Fibroblast of lung (primary cell): Measurements from ENCODE around the gene PDZK1IP1. TPM values are rescaled to one million over a fixed set of nuclear protein-coding genes. Genes with fewer than 3 reads are reported as not detected.

Experiments used
- DNase-seq, 2 donors: peaks; one replicate each; pipeline versions ENCODE4 v3.0.0 to v3.0.0-alpha.2; 2010; ENCODE audit warnings: low read depth in 2 of 2
- H2AFZ ChIP-seq: 2 replicates; pipeline ENCODE4 v1.5.1; 2012; ENCODE audit warnings: low read length, control low read depth, inconsistent platforms
- H3K27ac ChIP-seq: 2 replicates; pipeline ENCODE4 v1.5.1; 2011; ENCODE audit warnings: low read length, control low read depth; ENCODE audit not compliant: insufficient read depth
- H3K27me3 ChIP-seq: 2 replicates; pipeline ENCODE4 v1.5.1; 2011; ENCODE audit warnings: mild to moderate bottlenecking, low read length; ENCODE audit not compliant: control insufficient read depth, insufficient read depth
- H3K36me3 ChIP-seq: 2 replicates; pipeline ENCODE4 v1.5.1; 2011; ENCODE audit warnings: low read length; ENCODE audit not compliant: control insufficient read depth, insufficient read depth
- H3K4me1 ChIP-seq: 2 replicates; pipeline ENCODE4 v1.5.1; 2011; ENCODE audit warnings: low read length; ENCODE audit not compliant: control insufficient read depth, insufficient read depth; ENCODE audit errors: extremely low read depth
- H3K4me2 ChIP-seq: 2 replicates; pipeline ENCODE4 v1.5.1; 2011; ENCODE audit warnings: low read length, control low read depth; ENCODE audit not compliant: insufficient read depth; ENCODE audit errors: extremely low read depth
- H3K4me3 ChIP-seq, 4 experiments: fragments of 200-600 bp in 1 of 4; sonication (generic) in 1 of 4; replicated peaks in 1 of 4; 2 replicates each; pipeline ENCODE4 v1.5.1; 2011 to 2016; ENCODE audit warnings: low read length in 4 of 4, low read depth in 3 of 4, mild to moderate bottlenecking in 3 of 4, control low read depth in 2 of 4, inconsistent platforms in 1 of 4, mixed read lengths in 1 of 4; ENCODE audit not compliant: insufficient read depth in 1 of 4; ENCODE audit errors: control extremely low read depth in 1 of 4
- H3K79me2 ChIP-seq: 2 replicates; pipeline ENCODE4 v1.5.1; 2012; ENCODE audit warnings: mild to moderate bottlenecking, low read length, inconsistent platforms; ENCODE audit not compliant: control insufficient read depth, insufficient read depth
- H3K9ac ChIP-seq: 2 replicates; pipeline ENCODE4 v1.5.1; 2011; ENCODE audit warnings: mild to moderate bottlenecking, low read length, control low read depth; ENCODE audit not compliant: insufficient read depth
- H3K9me3 ChIP-seq: 2 replicates; pipeline ENCODE4 v1.5.1; 2012; ENCODE audit warnings: low read depth, low read length; ENCODE audit not compliant: control insufficient read depth, insufficient read depth
- H4K20me1 ChIP-seq: 2 replicates; pipeline ENCODE4 v1.5.1; 2011; ENCODE audit warnings: low read length; ENCODE audit not compliant: control insufficient read depth, insufficient read depth; ENCODE audit errors: extremely low read depth
- EZH2 ChIP-seq: IDR thresholded peaks from 2 replicates; pipeline ENCODE4 v1.5.1; 2012; ENCODE audit warnings: low read length, control low read depth, mild to moderate bottlenecking; ENCODE audit errors: missing control alignments
- polyA plus RNA-seq, 2 donors: library from polyadenylated mRNA; depleted of rRNA in 1 of 2; stranded (reverse) in 1 of 2; unstranded in 1 of 2; fragments of >200 nt; gene quantifications; 2 replicates each; pipeline ENCODE4 v1.2.1, GENCODE V29; 2011 to 2012; ENCODE audit warnings: missing spikeins in 1 of 2
- total RNA-seq: library from RNA; depleted of rRNA; stranded (reverse); fragments of >200 nt; gene quantifications from 2 replicates; pipeline ENCODE4 v1.2.1, GENCODE V29; 2014
- TF ChIP-seq, protein P1 (sequence below), 2 donors: IDR thresholded peaks in 1 of 2; conservative IDR thresholded peaks in 1 of 2; 1 replicate in 1 of 2; 2 replicates in 1 of 2; pipeline ENCODE4 v1.5.1; 2011 to 2012; ENCODE audit warnings: low read length in 2 of 2, control low read depth in 1 of 2, inconsistent platforms in 1 of 2, low read depth in 1 of 2, mild to moderate bottlenecking in 1 of 2

The PDZK1IP1 gene
- total and polyA plus RNA-seq, 2 donors (not counting 1 experiment from before 2014, with no cell fraction given): not detected

DNA sequence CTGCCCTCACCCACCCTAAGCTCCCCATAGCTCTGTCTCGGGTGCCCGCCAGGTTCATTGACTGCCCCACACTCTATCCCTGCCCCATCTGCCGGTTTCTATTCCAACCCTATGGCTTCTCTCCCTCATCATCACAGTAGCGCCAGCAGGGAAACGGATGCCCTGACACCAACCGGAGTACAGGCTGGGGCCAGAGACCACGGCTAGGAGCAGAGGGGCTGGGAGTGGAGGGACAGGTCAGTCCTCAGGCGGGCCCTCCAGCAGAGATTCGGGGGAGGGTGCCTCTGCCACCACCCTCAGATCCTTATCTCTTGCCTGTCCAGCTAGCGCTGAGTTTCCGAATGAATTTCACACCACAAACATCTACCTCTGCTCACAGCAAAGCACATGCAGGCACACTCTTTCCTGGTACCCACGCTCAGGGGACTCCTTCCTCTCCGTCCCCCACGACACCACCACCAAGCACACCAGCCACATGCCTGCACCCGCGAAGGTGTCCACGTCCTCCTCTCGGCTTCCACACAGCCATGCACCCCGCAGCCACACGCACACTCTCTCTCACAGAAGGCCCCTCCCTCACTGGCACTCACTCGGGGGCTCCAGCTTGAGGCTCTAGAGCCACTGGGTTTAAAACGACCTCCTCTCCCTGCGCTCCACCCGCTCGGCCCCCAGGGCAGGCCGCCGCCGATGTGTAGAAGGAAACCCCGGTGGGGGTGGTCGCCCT is 35.0 kb upstream of the PDZK1IP1 start:
- Histone ChIP-seq H3K4me1 (no peaks in the 10 kb centered on the region), H3K4me2 (no peak overlapping the region), H3K79me2 (no peaks in the 10 kb centered on the region), H3K27ac (no peak overlapping the region), H3K36me3 (no peaks in the 10 kb centered on the region), H3K9ac (no peak overlapping the region), H4K20me1 (no peaks in the 10 kb centered on the region), H3K9me3 (no peaks in the 10 kb centered on the region), H2AFZ (no peak overlapping the region), H3K27me3 (peaks cover 68% of the 10 kb centered on the region), H3K4me3 (no peak overlapping the region)
- DNase-seq: no peak
- TF ChIP-seq, protein P1, sequence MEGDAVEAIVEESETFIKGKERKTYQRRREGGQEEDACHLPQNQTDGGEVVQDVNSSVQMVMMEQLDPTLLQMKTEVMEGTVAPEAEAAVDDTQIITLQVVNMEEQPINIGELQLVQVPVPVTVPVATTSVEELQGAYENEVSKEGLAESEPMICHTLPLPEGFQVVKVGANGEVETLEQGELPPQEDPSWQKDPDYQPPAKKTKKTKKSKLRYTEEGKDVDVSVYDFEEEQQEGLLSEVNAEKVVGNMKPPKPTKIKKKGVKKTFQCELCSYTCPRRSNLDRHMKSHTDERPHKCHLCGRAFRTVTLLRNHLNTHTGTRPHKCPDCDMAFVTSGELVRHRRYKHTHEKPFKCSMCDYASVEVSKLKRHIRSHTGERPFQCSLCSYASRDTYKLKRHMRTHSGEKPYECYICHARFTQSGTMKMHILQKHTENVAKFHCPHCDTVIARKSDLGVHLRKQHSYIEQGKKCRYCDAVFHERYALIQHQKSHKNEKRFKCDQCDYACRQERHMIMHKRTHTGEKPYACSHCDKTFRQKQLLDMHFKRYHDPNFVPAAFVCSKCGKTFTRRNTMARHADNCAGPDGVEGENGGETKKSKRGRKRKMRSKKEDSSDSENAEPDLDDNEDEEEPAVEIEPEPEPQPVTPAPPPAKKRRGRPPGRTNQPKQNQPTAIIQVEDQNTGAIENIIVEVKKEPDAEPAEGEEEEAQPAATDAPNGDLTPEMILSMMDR (conservative IDR thresholded peaks at IDR 0.05 in 1 of 2, IDR thresholded peaks at IDR 0.05 in 1 of 2; ENCODE audit: low read depth in 1 of 2, low read length in 2 of 2): no peak
- TF ChIP-seq EZH2: peak; percentile 99

DNA sequence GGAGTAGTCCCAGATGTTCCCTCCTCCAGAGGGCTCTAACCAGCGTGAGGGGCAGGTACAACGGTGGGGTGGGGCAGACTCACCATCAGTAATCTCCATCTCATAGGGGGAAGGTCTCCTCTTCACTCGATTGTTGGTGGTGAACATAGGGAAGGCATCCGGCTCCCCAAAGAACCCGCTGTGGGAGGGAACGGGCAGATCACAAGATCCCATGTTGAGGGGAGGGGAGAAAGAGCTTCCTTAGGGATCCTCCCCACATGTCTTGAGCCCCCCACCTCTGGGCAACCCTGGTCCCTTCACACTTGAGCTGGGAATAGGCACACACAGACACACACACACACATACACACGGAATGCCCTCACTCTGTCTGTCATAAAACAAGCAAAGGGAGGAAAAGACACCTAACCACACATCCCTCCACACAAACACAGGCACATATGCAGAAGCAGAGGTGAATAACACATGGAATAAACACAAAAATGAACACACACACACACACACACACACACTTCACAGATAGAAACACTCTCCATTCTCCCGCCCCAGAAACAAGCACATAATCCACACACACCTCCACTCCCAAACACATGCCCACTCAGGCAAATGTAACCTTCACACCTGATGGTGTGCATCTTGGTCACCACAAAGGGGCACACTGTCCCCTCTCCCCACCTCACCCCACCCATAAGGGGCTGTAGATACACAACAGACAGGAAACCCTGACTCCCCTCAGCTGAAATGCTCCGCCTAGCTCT is 34.3 kb upstream of the PDZK1IP1 start:
- DNase-seq: no peak
- no peak overlapping the region for H3K27ac ChIP-seq
- H3K36me3 ChIP-seq: no peaks in the 10 kb centered on the region
- no peak overlapping the region for H3K9ac ChIP-seq
- no peaks in the 10 kb centered on the region for H3K9me3 ChIP-seq
- TF ChIP-seq EZH2: no peak
- TF ChIP-seq, protein P1 (conservative IDR thresholded peaks at IDR 0.05 in 1 of 2, IDR thresholded peaks at IDR 0.05 in 1 of 2; ENCODE audit: low read depth in 1 of 2, low read length in 2 of 2): no peak
- no peaks in the 10 kb centered on the region for H3K79me2 ChIP-seq
- no peaks in the 10 kb centered on the region for H3K4me1 ChIP-seq
- no peaks in the 10 kb centered on the region for H4K20me1 ChIP-seq
- H2AFZ ChIP-seq: no peak overlapping the region
- no peak overlapping the region for H3K4me3 ChIP-seq
- H3K4me2 ChIP-seq: no peak overlapping the region
- peaks cover 61% of the 10 kb centered on the region for H3K27me3 ChIP-seq

DNA sequence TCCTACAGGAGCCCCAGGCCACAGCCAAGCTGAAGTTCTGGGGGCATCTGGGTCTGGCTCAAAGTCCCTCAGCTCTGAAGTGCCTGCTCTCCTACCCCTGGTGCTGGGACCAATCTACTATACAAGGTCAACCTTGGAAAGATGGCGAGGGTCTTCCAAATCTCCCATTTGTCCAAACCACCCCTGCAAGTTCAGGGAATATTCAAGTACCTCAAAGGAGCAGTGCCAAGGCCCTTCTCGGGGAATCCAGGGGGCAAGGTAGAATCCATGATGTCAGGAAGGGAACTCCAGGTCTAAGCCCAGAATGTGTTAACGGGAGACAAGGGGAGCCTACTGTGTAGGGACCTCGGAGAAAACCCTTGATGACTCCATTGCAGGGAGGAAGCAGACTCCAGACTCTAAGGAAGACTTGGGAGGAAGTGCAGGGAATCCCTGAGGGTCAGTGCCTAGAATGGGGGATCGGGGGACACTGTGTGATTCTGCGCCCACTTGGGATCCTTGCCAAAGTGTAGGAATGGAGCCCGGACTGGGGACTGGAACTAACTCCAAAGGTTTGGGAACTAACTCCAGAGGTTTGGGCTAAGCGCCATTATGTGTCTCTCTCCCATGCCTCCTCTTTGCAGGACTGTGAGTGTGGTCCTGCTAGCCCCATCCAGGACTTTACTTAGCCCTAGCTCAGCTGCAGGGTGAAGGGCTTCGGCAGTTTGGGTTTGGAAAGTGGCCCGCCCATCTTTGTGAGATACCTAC is 33.5 kb upstream of the PDZK1IP1 start:
- H3K27me3 ChIP-seq: peaks cover 54% of the 10 kb centered on the region
- H3K9me3 ChIP-seq: no peaks in the 10 kb centered on the region
- no peak overlapping the region for H3K27ac ChIP-seq
- no peak overlapping the region for H2AFZ ChIP-seq
- no peak for TF ChIP-seq EZH2
- TF ChIP-seq, protein P1 (conservative IDR thresholded peaks at IDR 0.05 in 1 of 2, IDR thresholded peaks at IDR 0.05 in 1 of 2; ENCODE audit: low read depth in 1 of 2, low read length in 2 of 2): no peak
- H3K79me2 ChIP-seq: no peaks in the 10 kb centered on the region
- H3K4me3 ChIP-seq: no peak overlapping the region
- no peak for DNase-seq
- no peak overlapping the region for H3K4me2 ChIP-seq
- H3K36me3 ChIP-seq: no peaks in the 10 kb centered on the region
- H3K9ac ChIP-seq: no peak overlapping the region
- no peaks in the 10 kb centered on the region for H4K20me1 ChIP-seq
- H3K4me1 ChIP-seq: no peaks in the 10 kb centered on the region
